ENCODE data around the gene TNFAIP8L1. TPM values are rescaled to one million over a fixed set of nuclear protein-coding genes. Genes with fewer than 3 reads are reported as not detected.

The TNFAIP8L1 gene
- polyA plus RNA-seq, 1 experiment: 4.8 TPM

GRCh38 chr19:4662020-4662695 lies 22.8 kb downstream of the TNFAIP8L1 start:
- no peak overlapping the region for H3K4me3 ChIP-seq (ENCODE audit: low read depth, low read length)
- TF ChIP-seq, protein P1, sequence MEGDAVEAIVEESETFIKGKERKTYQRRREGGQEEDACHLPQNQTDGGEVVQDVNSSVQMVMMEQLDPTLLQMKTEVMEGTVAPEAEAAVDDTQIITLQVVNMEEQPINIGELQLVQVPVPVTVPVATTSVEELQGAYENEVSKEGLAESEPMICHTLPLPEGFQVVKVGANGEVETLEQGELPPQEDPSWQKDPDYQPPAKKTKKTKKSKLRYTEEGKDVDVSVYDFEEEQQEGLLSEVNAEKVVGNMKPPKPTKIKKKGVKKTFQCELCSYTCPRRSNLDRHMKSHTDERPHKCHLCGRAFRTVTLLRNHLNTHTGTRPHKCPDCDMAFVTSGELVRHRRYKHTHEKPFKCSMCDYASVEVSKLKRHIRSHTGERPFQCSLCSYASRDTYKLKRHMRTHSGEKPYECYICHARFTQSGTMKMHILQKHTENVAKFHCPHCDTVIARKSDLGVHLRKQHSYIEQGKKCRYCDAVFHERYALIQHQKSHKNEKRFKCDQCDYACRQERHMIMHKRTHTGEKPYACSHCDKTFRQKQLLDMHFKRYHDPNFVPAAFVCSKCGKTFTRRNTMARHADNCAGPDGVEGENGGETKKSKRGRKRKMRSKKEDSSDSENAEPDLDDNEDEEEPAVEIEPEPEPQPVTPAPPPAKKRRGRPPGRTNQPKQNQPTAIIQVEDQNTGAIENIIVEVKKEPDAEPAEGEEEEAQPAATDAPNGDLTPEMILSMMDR (IDR thresholded peaks at IDR 0.05; ENCODE audit: insufficient read depth, low read depth, low read length): no peak
- no peaks in the 10 kb centered on the region for H3K27me3 ChIP-seq (ENCODE audit: control insufficient read depth, insufficient read depth, low read length)
- ChIA-PET CTCF (no interaction called here), POLR2A (no interaction called here)
- peaks cover 40% of the 10 kb centered on the region for H3K36me3 ChIP-seq (ENCODE audit: control insufficient read depth, insufficient read depth, low read length)
- no peak for DNase-seq (ENCODE audit: low read depth)

DNA sequence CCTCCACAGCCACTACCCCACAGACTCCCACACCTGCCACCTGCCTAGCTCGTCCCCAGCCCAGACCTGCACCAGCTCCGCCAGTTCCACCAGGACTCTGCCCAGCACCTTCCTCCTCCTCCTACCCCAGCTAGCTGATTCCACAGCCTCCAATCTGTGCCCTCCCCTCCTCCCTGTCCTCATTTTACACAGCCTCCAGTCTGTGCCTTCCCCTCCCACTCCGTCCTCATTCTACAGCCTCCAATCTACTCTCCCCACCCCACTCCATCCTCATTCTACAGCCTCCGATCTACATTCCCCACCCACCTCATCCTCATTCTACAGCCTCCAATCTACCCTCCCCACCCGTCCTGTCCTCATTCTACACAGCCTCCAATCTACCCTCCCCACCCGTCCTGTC lies 23.5 kb downstream of the TNFAIP8L1 start:
- TF ChIP-seq, protein P1 (IDR thresholded peaks at IDR 0.05; ENCODE audit: insufficient read depth, low read depth, low read length): no peak
- POLR2A ChIA-PET: no interaction called here

GRCh38 chr19:4664642-4665041 lies 25.3 kb downstream of the TNFAIP8L1 start:
- TF ChIP-seq, protein P1 (IDR thresholded peaks at IDR 0.05; ENCODE audit: insufficient read depth, low read depth, low read length): no peak
- no peak overlapping the region for H3K4me3 ChIP-seq (ENCODE audit: low read depth, low read length)
- no peaks in the 10 kb centered on the region for H3K27me3 ChIP-seq (ENCODE audit: control insufficient read depth, insufficient read depth, low read length)
- H3K36me3 ChIP-seq (ENCODE audit: control insufficient read depth, insufficient read depth, low read length): peaks cover 41% of the 10 kb centered on the region
- no peak for DNase-seq (ENCODE audit: low read depth)
- ChIA-PET POLR2A (no interaction called here), CTCF (no interaction called here)

More for the DNA sequence above, 23.5 kb downstream of the TNFAIP8L1 start:
- H3K36me3 ChIP-seq (ENCODE audit: control insufficient read depth, insufficient read depth, low read length): peaks cover 42% of the 10 kb centered on the region
- no peak overlapping the region for H3K4me3 ChIP-seq (ENCODE audit: low read depth, low read length)
- H3K27me3 ChIP-seq (ENCODE audit: control insufficient read depth, insufficient read depth, low read length): no peaks in the 10 kb centered on the region
- no peak for DNase-seq (ENCODE audit: low read depth)
- CTCF ChIA-PET: no interaction called here

DNA sequence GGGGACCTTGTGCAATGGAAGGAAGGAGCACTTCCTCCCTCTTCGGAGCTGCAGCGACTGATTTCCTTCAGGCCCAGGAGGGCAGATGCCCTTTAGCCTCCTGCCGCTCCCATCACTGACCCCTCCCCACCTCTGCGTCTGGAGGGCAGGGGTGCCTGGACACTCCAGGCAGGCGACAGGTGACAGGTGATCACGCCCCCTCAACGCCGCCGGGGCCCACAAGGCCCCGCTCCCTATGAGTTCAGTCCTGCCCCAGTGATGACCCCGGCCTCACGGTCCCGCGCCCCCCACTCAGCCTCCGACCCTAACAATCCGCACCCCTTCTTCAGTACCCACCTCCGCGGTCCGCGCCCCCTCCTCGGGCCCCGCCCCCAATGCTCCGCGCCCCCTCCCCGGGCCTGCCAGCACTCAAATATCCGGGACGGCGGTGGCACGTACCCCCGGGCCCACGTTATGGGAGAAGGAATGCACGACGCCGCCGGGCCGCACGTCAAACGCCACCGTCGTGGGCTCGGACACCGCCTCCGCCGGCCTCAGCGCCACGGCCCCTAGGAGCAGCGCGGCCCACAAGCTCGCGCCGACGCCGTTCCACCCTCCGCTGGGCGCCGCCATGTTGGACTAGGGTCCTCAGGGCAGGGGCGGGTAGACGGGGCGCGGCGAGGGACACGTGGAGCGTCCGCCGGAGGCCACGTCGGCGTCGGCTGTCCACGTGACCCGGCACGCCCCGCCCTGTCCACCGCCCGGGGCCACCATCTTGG lies 30.6 kb downstream of the TNFAIP8L1 start, which contains the start of gene MYDGF:
MYDGF (minus strand) TSS at position 620 of the 758 bp plus-strand sequence; CDS start at position 612, 8 bp downstream.
- POLR2A ChIA-PET: interaction anchor here (0.5 kb wide), 1 partner anchor 121 kb away, joined by 8 read pairs; the partner anchor contains the start of gene FEM1A
- peaks cover 16% of the 10 kb centered on the region for H3K36me3 ChIP-seq (ENCODE audit: control insufficient read depth, insufficient read depth, low read length)
- no peak for DNase-seq (ENCODE audit: low read depth)
- H3K27me3 ChIP-seq (ENCODE audit: control insufficient read depth, insufficient read depth, low read length): no peaks in the 10 kb centered on the region
- peak within 1 kb of the TSS; percentile 98 for H3K4me3 ChIP-seq (ENCODE audit: low read depth, low read length)
- TF ChIP-seq, protein P1 (IDR thresholded peaks at IDR 0.05; ENCODE audit: insufficient read depth, low read depth, low read length): no peak
- CTCF ChIA-PET: interaction anchor here (1.0 kb wide), 1 partner anchor 34 kb away, joined by 3 read pairs; no protein-coding TSS in a partner anchor

GRCh38 chr19:4671185-4671851 lies 32.0 kb downstream of the TNFAIP8L1 start:
- DNase-seq (ENCODE audit: low read depth): no peak
- ChIA-PET POLR2A (no interaction called here), CTCF (no interaction called here)
- H3K36me3 ChIP-seq (ENCODE audit: control insufficient read depth, insufficient read depth, low read length): peaks cover 14% of the 10 kb centered on the region
- TF ChIP-seq, protein P1 (IDR thresholded peaks at IDR 0.05; ENCODE audit: insufficient read depth, low read depth, low read length): no peak
- H3K27me3 ChIP-seq (ENCODE audit: control insufficient read depth, insufficient read depth, low read length): no peaks in the 10 kb centered on the region
- H3K4me3 ChIP-seq (ENCODE audit: low read depth, low read length): no peak overlapping the region
